Glomerular endothelial cell (primary cell): ENCODE data around the gene TRPV6. TPM values are rescaled to one million over a fixed set of nuclear protein-coding genes. Genes with fewer than 3 reads are reported as not detected.

Experiments
- total RNA-seq: library from RNA; depleted of rRNA; stranded (reverse); fragments of >200 nt; gene quantifications from 2 replicates; pipeline ENCODE4 v1.2.3, GENCODE V29; 2015

TRPV6 gene
- total RNA-seq, 1 donor from 2014 or later: not detected

Other genes starting within 250 kb of the TRPV6 start
- not detected in 2 replicates for gene PRSS1, start 136.3 kb downstream of the TRPV6 start, total RNA-seq
- 0.41 and 3.0 TPM in 2 replicates for gene PRSS2, start 114.8 kb downstream of the TRPV6 start, total RNA-seq
- 3.5 and 3.8 TPM in 2 replicates for gene EPHB6, start 30.7 kb downstream of the TRPV6 start, total RNA-seq
- gene TRPV5, start 48.0 kb upstream of the TRPV6 start, total RNA-seq: not detected in 2 replicates
- not detected in 2 replicates for gene LLCFC1, start 53.7 kb upstream of the TRPV6 start, total RNA-seq
- gene KEL, start 76.6 kb upstream of the TRPV6 start, total RNA-seq: 0.18 TPM in 1 of 2 replicates, not detected in the other
- gene OR9A2, start 141.4 kb upstream of the TRPV6 start, total RNA-seq: 0.18 TPM in 1 of 2 replicates, not detected in the other
- gene OR6V1, start 166.6 kb upstream of the TRPV6 start, total RNA-seq: not detected in 2 replicates
- gene PIP, start 246.3 kb upstream of the TRPV6 start, total RNA-seq: not detected in 2 replicates